ENCODE data around the gene SLC29A2. TPM values are rescaled to one million over a fixed set of nuclear protein-coding genes. Genes with fewer than 3 reads are reported as not detected.

SLC29A2 gene
- total and polyA plus RNA-seq, 2 of the 8 experiments (the other 6 are each of a cell fraction or from before 2014, with no cell fraction given), result 29.3 to 31.6 TPM

DNA sequence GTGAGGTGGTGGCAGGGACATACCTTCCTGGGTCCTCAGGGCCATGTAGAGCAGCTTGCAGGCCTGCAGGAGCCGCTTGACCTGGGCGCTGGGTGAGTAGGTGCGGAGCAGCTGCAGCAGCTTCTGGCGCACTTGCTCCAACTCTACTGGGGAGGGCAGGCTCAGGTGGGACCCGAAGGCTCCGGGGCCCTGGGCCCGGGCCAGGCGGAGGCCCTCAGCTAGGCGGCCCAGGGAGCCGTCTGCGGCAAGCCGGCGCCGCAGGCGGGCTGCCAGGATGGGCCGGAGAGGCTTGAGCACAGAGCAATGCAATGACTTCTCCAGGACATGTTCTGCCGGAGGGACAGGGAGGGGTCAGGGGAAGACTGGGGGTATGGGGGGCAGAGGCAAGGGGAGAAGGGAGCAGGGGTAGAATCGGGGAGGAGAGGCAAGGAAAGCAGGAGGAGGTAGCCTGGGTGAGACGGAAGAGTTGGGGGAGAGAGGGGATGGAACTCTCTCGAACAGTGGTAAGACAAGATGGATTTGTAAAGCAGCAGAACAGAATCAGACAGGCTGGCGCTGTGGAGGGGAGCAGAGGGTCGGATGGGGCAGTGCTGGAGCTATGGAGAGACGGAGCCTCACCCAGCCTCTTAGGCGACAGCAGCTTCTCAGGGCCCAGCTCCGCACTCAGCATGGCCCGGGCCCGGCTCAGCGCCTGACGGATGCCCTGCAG is 37.5 kb downstream of the SLC29A2 start:
- Histone ChIP-seq H4K20me1 (replicated peaks in 1 of 2; ENCODE audit: control insufficient read depth in 1 of 2, insufficient read depth in 2 of 2, low read length in 2 of 2) (no peaks in the 10 kb centered on the region), H3K27ac (ENCODE audit: low read depth, low read length) (no peak overlapping the region), H3K4me2 (ENCODE audit: insufficient read depth in 1 of 2, low read depth in 2 of 2, low read length in 2 of 2) (no peak overlapping the region)

More for the DNA sequence above, 37.5 kb downstream of the SLC29A2 start:
- no peak overlapping the region for H4K5ac ChIP-seq (ENCODE audit: insufficient read length, low read depth, low read length)
- no peak for TF ChIP-seq RBBP5 (IDR thresholded peaks at IDR 0.05; ENCODE audit: borderline replicate concordance, low read depth, low read length)
- no peak for TF ChIP-seq USF2 (IDR thresholded peaks at IDR 0.05; ENCODE audit: low read length)
- no peak for TF ChIP-seq ATF2 (IDR thresholded peaks at IDR 0.05; ENCODE audit: low read length)
- no peak for TF ChIP-seq JUN (IDR thresholded peaks at IDR 0.05; ENCODE audit: low read depth, low read length)
- TF ChIP-seq TAF1 (IDR thresholded peaks at IDR 0.05; ENCODE audit: low read depth, low read length), result no peak
- TF ChIP-seq ASH2L (IDR thresholded peaks at IDR 0.05; ENCODE audit: low read length), result no peak
- no peak for TF ChIP-seq SUZ12 (IDR thresholded peaks at IDR 0.05; ENCODE audit: low read length)
- H2BK20ac ChIP-seq (ENCODE audit: low read length), result no peak overlapping the region
- H2BK15ac ChIP-seq (ENCODE audit: low read length), result no peak overlapping the region
- ChIA-PET POLR2A (ENCODE audit: partially characterized antibody) (interaction anchor here (0.6 to 8.5 kb wide), 8 partner anchors 12 to 534 kb away, joined by 3 to 61 read pairs (median 7); partner anchors contain the start of genes B4GAT1, BRMS1 and CD248), CTCF (ENCODE audit: partially characterized antibody) (interaction anchor here (1.6 to 8.7 kb wide), 9 partner anchors 11 to 56 kb away, joined by 5 to 242 read pairs (median 11); partner anchors contain the start of genes BRMS1 and CD248)
- FAIRE-seq (no peak), DNase-seq (ENCODE audit: low read depth in 1 of 2, low spot score in 2 of 2) (no peak)
- H2BK12ac ChIP-seq (ENCODE audit: low read depth, low read length), result no peak overlapping the region
- no peaks in the 10 kb centered on the region; a peak in 2 of 7 replicates for H3K27me3 ChIP-seq (replicated peaks in 1 of 4; ENCODE audit: control insufficient read depth in 3 of 4, extremely low read depth in 1 of 4, insufficient read depth in 3 of 4, low read length in 3 of 4)
- no peak overlapping the region for H2AK5ac ChIP-seq (ENCODE audit: low read depth, low read length)
- no peaks in the 10 kb centered on the region for H3K79me2 ChIP-seq (ENCODE audit: control insufficient read depth in 1 of 2, insufficient read depth in 2 of 2, low read length in 2 of 2)
- no peak overlapping the region for H3K9ac ChIP-seq (replicated peaks in 1 of 4; ENCODE audit: extremely low read depth in 1 of 4, low read depth in 3 of 4, low read length in 3 of 4)
- H4K8ac ChIP-seq (ENCODE audit: extremely low read depth, insufficient read depth, low read length), result 0 out of 2 replicates have a peak overlapping the region, but pooled peaks have one; percentile 60
- H3K14ac ChIP-seq (ENCODE audit: insufficient read length), result no peak overlapping the region
- WGBS, 2 experiments (ENCODE audit: extremely low coverage in 1 of 2, insufficient coverage in 1 of 2, insufficient read length in 1 of 2, insufficient replicate concordance in 2 of 2, low coverage in 1 of 2, low lambda C conversion rate in 2 of 2, missing lambda C conversion rate in 1 of 2), result 88% methylated on average over 26 of the region's 29 CpGs; no CpG with 5 or more reads in 1 of the 2 experiments
- no peaks in the 10 kb centered on the region for H3K9me3 ChIP-seq (ENCODE audit: insufficient read depth in 2 of 2, low read depth in 1 of 2, low read length in 1 of 2)
- no peak overlapping the region for H3K4me3 ChIP-seq (ENCODE audit: extremely low read depth in 1 of 4, insufficient read depth in 2 of 4, low read depth in 3 of 4, low read length in 4 of 4)
- no peak overlapping the region for H4K91ac ChIP-seq (replicated peaks; ENCODE audit: insufficient read length, low read length)
- H3K56ac ChIP-seq (replicated peaks; ENCODE audit: insufficient read length, low read depth, low read length), result no peak overlapping the region
- H3K4ac ChIP-seq (replicated peaks; ENCODE audit: insufficient read length, low read depth, low read length), result no peak overlapping the region
- H3K18ac ChIP-seq (ENCODE audit: extremely low read depth, low read length), result no peak overlapping the region
- H3K36me3 ChIP-seq (ENCODE audit: control insufficient read depth in 2 of 4, insufficient read depth in 4 of 4, low read length in 3 of 4), result no peaks in the 10 kb centered on the region; a peak in 1 of 8 replicates
- H2BK5ac ChIP-seq (ENCODE audit: low read depth, low read length), result no peak overlapping the region
- no peaks in the 10 kb centered on the region for H3K79me1 ChIP-seq (ENCODE audit: low read depth, low read length)
- no peak overlapping the region for H3K23ac ChIP-seq (ENCODE audit: insufficient read length)
- H2BK120ac ChIP-seq (replicated peaks; ENCODE audit: low read depth, low read length), result no peak overlapping the region
- H3K23me2 ChIP-seq (ENCODE audit: low read depth, low read length), result no peaks in the 10 kb centered on the region; the same call in 1 of the 2 replicates
- H3K4me1 ChIP-seq (replicated peaks in 1 of 4; ENCODE audit: control insufficient read depth in 3 of 4, insufficient read depth in 4 of 4, low read length in 3 of 4), result peaks cover 0 to 20% (median 14%) of the 10 kb centered on the region in 4 experiments; a peak in 6 of 7 replicates
- H2AFZ ChIP-seq (ENCODE audit: low read length), result no peak overlapping the region
